WI38 (cell line): ENCODE measurements around the gene TIMM22.
"Not testable (repeated sequence)": the region's sequence is repeated elsewhere in the genome, so short reads cannot be mapped to it uniquely, and the experiment has no call there.

Experiments
- H3K4me3 ChIP-seq: 2 replicates; pipeline ENCODE4 v1.5.1; 2011; ENCODE audit warnings: low read depth, mild to moderate bottlenecking, control low read depth, low read length
- CTCF ChIP-seq: IDR thresholded peaks from 2 replicates; pipeline ENCODE4 v1.5.1; 2012; ENCODE audit warnings: low read depth, mild to moderate bottlenecking, control low read depth, low read length

TIMM22 gene

DNA sequence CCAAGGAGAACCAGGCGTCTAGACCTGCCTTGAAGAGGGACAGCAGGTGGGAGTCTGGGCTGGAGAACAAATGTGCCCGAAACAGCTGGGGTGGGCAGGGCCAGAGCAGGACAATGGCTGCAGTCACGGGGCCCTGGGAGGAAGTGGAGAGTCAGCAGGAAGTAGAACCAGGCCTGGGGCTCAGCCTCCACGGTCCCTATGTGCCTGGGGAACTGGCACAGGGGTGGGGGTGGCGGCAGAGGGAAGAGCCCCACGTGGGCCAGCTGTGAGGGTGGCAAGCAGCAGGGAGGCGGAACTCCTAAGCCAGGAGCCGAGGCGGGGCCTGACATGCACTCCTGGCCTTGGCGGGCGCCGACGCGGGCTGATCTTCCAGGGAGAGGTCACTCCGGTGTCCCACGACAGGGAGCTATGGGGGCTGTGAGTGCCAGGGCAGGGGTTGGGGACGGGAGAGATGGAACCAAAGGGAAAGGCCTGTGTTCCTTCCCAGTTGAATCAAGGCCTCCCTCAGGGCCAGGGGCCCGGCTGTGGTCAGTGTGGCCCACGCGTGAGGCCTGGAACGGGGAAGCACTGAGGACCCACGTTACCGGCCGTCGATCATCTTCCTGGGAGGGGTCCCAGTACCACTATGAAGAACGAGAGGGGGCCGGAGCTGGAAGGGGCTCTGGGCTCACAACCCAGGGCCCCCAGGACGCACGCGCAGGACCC lies 42.7 kb downstream of the TIMM22 start:
- TF ChIP-seq CTCF: no peak
- H3K4me3 ChIP-seq: no peak overlapping the region

DNA sequence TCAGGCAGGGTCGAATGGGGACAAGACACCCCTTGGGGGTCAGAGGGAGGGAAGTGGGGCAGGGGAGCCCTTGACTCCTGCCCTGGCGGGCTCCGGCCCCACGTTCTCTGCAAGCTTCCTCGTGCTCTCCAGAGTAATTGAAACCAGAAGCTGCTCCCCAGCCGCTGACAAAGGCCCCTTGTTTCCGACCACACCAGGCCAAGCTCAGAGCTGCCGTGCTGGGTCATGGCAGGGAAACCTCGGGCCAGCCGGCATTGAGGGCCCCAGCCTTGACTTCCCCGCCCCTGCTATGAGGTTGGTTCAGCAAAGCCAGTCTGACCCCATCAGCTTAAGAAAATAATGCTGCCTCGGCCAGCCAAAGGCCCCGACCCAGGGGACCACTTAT lies 43.3 kb downstream of the TIMM22 start:
- TF ChIP-seq CTCF: no peak

DNA sequence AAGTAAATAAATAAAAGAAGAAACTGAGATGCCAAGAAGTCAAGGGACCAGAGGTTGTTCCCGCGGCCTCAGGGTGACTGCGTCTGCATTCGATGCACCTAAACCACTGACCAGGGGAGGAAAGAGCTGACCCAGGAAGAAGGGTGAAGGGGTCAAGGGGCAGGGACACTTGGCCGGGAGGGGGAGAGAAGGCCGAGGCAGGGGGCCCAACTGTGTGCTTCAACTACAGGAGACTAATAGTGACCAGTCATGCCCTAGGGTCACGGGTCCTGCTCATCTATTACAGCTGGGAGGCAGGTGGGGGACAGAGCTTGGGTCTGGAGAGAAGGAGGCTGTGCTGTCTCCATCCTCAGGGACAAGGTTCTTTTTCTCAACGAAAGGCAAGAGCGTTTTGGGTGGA lies 44.8 kb downstream of the TIMM22 start:
- TF ChIP-seq CTCF: no peak
- no peak overlapping the region for H3K4me3 ChIP-seq

More for the DNA sequence above, 43.3 kb downstream of the TIMM22 start:
- H3K4me3 ChIP-seq: no peak overlapping the region

- TF ChIP-seq CTCF: no peak
- no peak overlapping the region for H3K4me3 ChIP-seq
Observed at GRCh38 chr17:1042486-1042885, 45.6 kb downstream of the TIMM22 start.

DNA sequence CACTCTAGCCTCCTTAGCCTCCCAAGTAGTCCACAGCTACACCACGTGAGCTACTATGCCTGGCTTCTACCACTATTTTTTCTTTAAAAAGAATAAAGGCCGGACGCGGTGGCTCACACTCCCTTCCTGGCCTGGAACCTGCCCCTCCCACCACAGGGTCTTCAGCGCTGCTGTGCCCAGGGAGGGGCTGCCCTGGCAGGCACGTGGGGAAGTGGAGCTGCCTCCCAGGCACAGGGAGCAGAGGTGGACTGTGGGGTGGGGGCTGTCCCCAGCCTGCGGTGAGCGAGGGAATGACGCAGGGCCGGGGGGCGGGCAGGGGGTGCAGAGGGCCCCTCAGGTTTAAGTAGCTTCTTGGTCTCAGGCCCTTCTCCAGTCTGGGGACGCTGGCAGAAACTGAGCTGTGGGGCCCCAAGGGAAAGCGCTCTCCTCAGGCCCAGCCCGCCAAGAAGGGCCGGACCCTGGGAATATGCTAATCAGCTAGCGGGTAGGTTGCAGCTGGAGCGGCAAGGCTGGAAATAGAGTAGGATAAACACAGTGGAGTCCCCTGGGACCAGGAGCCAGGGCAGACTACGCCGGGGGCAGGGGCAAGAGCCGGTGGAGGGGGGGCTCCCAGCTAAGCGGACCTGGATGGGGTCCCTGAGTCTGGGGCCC lies 46.8 kb downstream of the TIMM22 start:
- no peak overlapping the region for H3K4me3 ChIP-seq
- no peak for TF ChIP-seq CTCF

GRCh38 chr17:1044387-1045009 lies 47.6 kb downstream of the TIMM22 start:
- not testable (repeated sequence) for H3K4me3 ChIP-seq

DNA sequence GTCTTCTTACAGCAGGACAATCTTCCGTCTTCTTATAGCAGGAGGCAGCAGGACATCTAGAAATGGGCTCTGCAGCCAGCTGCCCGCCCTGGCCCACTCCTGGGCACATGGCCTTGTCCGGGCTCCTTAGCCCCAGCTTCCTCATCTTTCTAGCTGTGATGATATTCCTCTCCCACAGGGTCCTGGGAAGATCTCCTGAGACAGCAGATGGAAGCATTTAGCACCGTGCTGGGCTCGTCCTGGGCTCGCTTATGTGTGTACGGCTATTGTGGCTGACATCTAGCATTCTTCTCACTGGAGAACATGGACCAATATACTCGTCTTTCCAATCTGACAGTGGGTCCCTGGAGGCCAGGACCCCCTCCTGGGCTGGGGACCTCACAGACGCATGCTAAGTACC lies 48.5 kb downstream of the TIMM22 start:
- H3K4me3 ChIP-seq: no peak overlapping the region
- no peak for TF ChIP-seq CTCF
